Measurements from ENCODE around the gene PHKG2.

The PHKG2 gene

DNA sequence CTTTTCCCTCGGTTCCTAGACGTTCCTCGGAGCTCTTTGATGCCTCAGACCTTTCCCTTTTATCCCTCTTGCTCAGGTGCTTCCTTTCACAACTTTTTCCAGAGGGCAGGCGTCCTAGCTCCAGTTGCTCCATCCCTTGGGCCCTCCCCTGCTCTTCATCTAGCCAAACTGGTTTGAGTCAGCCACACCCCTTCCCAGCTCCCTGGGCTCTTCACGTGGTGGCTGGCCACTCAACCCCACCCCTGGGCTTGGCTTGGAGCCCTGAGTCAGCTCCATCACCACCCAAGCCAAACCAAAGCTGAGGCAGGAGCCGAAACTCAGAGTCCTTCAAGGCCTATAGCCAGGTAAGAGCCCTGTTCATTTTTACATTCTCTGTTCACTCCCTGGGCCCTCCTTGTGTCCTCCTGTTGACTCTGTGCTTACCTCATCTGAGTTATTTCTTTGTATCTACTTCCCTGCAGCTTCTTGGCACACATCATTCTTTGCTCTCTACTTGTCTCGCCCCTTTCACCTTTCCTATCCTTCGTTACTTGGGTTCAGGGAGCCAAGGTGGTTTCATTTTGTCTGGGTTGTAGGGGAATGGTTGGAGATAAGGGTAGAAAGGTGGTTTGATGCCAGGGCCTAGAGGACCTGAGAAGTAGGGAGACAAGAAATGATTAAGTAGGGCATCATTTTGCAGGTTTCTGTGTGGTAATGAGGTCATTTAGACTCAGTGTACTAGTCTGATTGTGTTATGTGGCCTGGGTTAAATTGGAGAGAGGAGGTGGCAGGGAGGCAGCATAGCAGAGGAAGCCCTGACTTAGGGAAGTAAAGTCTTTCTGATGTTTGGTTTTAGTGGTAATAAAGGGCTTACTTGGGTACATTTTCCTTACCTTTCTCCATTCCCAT, 7.6 kb upstream of the PHKG2 start:
- TF ChIP-seq, protein P1, sequence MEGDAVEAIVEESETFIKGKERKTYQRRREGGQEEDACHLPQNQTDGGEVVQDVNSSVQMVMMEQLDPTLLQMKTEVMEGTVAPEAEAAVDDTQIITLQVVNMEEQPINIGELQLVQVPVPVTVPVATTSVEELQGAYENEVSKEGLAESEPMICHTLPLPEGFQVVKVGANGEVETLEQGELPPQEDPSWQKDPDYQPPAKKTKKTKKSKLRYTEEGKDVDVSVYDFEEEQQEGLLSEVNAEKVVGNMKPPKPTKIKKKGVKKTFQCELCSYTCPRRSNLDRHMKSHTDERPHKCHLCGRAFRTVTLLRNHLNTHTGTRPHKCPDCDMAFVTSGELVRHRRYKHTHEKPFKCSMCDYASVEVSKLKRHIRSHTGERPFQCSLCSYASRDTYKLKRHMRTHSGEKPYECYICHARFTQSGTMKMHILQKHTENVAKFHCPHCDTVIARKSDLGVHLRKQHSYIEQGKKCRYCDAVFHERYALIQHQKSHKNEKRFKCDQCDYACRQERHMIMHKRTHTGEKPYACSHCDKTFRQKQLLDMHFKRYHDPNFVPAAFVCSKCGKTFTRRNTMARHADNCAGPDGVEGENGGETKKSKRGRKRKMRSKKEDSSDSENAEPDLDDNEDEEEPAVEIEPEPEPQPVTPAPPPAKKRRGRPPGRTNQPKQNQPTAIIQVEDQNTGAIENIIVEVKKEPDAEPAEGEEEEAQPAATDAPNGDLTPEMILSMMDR (IDR thresholded peaks at IDR 0.05; ENCODE audit: low read depth, low read length, missing control alignments), result no peak
- DNase-seq (ENCODE audit: low read depth), result no peak
- H3K4me3 ChIP-seq (ENCODE audit: low read depth, low read length), result no peak overlapping the region

DNA sequence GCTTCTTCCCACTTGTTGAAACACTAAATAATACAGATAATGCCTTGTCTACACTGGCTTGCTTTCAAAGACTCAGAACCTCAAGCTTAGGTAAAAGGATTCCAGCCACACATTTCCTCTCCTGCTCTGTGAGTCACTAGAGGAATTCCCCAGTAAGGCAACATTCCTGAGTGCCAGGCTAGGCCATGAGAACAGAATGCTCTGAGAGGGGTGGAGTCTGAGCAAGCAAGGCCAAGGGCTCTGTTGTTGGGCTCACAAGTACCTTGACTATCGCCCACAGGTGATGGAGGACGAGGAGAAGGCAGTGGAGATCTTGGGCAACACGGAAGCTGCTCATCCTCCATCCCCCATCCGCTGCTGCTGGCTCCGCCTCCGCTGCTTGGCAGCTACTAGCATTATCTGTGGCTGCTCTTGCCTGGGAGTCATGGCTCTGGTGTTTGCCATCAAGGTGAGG, 6.7 kb upstream of the PHKG2 start:
- no peak for DNase-seq (ENCODE audit: low read depth)
- TF ChIP-seq, protein P1 (IDR thresholded peaks at IDR 0.05; ENCODE audit: low read depth, low read length, missing control alignments), result no peak
- H3K4me3 ChIP-seq (ENCODE audit: low read depth, low read length), result no peak overlapping the region

DNA sequence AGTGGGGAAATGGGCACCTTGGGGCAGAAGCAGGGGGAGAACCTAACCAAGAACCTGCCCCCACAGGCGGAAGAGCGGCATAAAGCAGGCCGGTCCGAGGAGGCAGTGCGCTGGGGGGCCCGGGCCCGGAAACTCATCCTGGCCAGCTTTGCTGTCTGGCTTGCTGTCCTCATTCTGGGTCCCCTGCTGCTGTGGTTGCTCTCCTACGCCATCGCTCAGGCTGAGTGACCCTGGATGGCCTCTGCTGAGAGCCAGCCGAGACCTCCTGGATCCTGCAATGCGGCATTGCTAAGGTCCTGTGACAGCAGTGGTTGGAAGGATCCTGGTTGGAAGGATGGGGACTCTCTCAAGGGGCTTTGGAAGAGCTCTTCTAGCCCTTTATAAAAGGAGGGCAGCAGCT, 4.5 kb upstream of the PHKG2 start:
- TF ChIP-seq, protein P1 (IDR thresholded peaks at IDR 0.05; ENCODE audit: low read depth, low read length, missing control alignments), result no peak
- no peak for DNase-seq (ENCODE audit: low read depth)
- H3K4me3 ChIP-seq (ENCODE audit: low read depth, low read length), result no peak overlapping the region

DNA sequence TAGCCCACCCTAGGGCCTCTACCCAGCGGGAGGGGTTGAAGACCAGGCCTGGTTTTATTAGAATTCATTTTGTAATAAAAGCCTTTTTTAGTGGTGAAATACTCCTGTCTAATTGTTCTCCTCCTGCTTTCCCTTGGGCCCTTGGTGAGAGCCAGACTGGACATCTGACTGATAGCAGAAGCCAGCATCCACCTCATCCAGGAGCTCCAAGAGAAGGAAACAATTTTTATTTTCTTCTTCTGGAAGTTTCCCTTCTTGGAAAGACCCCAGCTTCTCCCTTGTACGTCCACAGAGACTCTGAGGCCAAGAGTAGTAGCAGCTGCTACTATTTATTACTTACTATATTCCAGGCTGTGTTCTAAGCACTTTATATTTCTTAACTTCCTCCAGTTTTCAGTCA, 4.0 kb upstream of the PHKG2 start:
- H3K4me3 ChIP-seq (ENCODE audit: low read depth, low read length), result no peak overlapping the region
- no peak for DNase-seq (ENCODE audit: low read depth)
- TF ChIP-seq, protein P1 (IDR thresholded peaks at IDR 0.05; ENCODE audit: low read depth, low read length, missing control alignments), result no peak

GRCh38 chr16:30745082-30745481, 3.1 kb upstream of the PHKG2 start:
- TF ChIP-seq, protein P1 (IDR thresholded peaks at IDR 0.05; ENCODE audit: low read depth, low read length, missing control alignments), result no peak
- no peak overlapping the region for H3K4me3 ChIP-seq (ENCODE audit: low read depth, low read length)
- no peak for DNase-seq (ENCODE audit: low read depth)

DNA sequence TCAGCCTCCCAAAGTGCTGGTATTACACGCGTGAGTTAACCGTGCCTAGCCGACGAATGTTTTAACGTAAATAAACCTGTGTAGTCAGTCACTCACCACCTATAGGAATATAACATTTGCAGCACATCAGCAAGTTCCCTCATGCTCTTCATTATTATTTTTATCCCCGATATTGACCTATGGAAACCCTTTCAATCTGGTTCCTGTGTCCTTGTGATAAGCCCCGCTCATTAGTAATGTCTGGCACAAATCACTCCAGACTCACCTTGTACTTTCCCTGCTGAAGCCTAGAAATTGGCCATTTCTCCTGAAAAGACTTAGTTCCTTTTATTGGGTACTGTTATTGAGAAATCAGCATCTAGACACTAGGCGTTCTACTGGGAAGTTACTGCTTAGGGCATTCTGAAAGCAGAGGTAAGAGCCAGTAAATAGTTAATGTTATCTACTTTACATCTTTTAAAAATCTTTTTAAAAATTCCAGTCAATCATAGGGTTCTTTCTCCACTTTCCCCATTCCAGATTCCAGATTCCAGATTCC, 1.5 kb upstream of the PHKG2 start:
- DNase-seq (ENCODE audit: low read depth), result no peak
- TF ChIP-seq, protein P1 (IDR thresholded peaks at IDR 0.05; ENCODE audit: low read depth, low read length, missing control alignments), result no peak
- H3K4me3 ChIP-seq (ENCODE audit: low read depth, low read length), result no peak overlapping the region
